NOMO-1 treated with DMSO at 0.1 percent for 48 hours (cell line): Measurements from ENCODE around the gene ANKRD9.
"Not testable (repeated sequence)": the region's sequence is repeated elsewhere in the genome, so short reads cannot be mapped to it uniquely, and the experiment has no call there.

Source experiments
- DNase-seq: peaks from one replicate; lab custom pipeline; 2025; ENCODE audit not compliant: unreplicated experiment; lab: John Stamatoyannopoulos, UW

Gene ANKRD9, protein sequence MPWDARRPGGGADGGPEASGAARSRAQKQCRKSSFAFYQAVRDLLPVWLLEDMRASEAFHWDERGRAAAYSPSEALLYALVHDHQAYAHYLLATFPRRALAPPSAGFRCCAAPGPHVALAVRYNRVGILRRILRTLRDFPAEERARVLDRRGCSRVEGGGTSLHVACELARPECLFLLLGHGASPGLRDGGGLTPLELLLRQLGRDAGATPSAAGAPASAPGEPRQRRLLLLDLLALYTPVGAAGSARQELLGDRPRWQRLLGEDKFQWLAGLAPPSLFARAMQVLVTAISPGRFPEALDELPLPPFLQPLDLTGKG

DNA sequence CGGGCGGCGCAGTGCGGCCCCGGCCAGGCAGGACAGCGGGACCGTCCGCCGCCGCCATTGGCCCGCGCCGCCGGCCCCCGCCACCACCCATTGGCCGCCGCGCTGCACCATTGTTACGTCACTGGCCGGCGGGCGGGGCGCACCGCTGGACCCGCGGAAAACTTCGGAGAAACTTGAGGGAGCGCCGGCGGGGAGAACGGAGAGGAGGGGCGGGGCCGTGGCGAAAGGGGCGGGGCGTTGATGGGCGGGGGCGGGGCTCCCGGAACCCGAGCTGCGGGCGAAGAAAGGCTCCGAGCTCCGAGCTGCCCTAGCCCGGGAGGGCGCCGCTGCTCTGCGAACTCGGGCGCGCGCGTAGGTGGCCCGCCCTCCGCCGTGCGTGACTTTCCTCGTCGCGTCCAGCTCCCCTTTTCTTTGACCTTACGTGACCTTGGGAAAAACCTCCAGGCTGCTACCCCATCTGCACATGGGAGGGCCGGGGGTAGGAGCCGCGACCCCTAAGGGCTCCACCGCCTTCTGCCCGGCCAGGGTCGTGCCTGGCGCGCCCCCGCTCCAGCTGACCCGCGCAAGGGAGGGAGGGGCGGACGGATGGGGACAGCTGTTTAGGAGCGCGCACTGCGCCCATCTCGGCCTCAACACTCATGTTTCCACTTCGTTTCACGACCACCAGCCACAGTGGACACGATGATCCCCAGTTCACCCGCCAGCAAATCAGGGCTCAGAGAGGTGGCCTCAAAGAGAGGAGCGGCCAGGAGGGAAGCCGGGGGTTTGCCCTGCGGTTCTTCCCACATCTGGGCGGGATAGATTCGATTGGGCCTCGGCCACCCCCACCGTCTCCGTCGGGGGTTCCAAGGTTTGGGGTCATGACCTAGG is at the start of gene ANKRD9:
Gene ANKRD9 (minus strand): TSS at position 31 of the 870 bp plus-strand sequence. CDS start 1,887 bp downstream, outside the sequence.
- peak; percentile 92 for DNase-seq

- DNase-seq: no peak
Measured at GRCh38 chr14:102558556-102558955, 49.0 kb upstream of the ANKRD9 start.

DNA sequence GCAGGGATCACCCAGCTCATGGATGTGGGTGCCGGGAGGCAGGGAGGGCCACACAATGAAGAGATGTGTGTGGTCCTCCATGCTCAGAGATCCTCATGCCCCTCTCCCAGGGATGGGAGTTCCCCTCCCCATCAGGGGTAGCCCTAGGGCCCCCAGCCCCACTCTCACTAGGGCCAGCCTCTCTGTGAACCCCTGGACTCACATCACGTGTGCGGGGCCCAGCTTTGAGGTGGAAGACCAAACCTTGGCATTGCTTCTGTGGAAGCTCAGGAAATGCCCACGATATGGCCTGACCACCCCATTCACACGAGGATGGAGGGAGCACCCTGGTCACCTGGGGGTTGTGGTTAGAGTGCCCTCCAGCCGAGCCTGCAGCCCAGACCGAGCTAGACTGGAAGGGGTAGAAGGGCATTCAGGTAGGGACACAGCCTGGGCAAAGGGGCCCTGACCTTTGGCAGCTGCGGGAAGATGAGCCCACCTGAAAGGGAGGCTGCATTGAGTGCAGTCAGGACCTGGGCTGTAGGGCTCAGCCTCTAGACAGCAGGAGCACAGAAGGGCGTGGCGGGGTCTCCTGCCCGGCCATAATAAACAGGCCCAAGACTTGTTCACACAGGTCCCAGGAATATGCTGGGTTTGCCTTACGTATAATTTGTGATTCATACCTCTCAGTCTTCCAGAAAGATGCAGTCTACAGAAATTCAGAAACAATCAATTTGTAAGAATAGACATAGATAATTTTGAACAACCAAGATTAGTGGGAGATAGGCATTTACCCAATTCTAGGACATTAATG is 48.1 kb upstream of the ANKRD9 start:
- no peak for DNase-seq

GRCh38 chr14:102556098-102556677 is 46.6 kb upstream of the ANKRD9 start:
- no peak for DNase-seq

GRCh38 chr14:102554821-102555819 is 45.5 kb upstream of the ANKRD9 start:
- peak; percentile 46 for DNase-seq

DNA sequence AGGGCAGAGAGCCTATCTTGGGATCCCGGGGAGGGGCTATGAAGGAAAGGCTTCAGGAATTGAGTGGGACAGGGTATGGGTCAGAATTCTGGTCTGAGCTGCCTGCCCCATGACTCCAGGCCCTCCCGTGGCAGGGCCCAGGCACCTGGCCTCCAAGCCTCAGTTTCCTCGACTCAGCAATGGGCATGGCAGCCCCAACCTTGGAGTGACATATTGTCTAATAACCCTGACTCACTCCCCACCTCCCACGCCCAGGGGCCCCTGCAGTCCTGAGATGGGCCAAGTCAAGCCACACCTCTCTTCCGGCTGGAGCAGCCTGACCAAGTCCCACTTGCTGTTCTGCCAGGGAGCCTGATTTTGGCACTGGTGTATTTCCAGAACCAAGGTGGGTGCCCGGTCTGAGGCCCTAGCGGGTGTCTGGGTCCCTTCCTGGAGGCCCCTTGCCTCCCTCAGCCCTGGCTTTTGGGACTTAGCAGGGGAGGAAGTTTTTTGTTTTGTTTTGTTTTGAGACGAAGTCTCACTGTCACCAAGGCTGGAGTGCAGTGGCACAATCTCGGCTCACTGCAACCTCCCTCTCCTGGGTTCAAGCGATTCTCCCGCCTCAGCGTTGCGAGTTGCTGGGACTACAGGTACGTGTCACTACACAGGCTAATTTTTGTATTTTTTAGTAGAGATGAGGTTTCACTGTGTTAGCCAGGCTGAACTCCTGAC is 42.6 kb upstream of the ANKRD9 start:
- DNase-seq: peak; percentile 41

DNA sequence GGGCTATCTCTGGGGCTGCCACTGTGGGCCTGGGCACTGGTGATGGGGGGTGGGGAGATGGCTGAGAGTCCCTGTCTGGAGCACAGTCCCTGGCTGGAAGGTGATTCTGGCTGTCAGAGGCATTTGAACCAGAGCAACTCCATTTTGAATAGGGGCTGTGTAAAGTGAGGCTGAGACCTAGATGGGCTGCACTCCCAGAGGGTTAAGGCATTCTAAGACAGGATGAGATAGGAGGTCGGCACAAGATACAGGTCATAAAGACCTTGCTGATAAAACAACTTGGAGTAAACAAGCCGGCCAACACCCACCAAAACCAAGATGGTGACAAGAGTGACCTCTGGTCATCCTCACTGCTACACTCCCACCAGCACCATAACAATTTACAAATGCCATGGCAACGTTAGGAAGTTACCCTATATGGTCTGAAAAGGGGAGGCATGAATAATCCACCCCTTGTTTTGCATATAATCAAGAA is 41.4 kb upstream of the ANKRD9 start:
- not testable (repeated sequence) for DNase-seq

DNA sequence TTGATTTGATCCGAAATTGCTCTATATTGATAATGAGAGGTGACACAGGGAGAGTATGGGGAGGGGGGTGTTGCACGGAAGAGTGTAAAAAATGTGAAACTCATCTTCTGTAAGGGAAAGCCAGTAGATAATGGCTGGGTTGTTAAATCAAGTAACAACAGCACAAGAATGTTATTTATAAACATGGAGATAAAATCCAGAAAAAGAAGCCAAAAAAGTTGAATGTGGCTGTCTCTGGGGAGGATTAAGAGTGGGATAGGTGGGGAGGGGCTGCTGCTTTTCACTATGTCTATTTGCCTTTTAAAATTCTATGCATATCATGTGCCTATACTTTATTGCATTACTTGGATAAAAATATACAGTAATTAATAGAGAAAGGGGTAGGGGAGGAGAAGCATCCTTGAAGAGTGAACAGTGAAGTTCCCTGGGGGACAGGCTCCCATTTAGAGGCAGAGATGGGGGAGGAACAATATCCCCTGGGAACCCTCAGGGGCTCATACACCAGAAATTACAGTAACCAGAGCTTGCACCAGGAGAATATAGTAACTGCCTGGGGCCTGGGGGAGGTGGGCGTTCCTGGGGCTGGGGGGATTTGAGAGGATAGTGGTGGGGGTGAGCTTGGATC is 39.2 kb upstream of the ANKRD9 start:
- no peak for DNase-seq

DNA sequence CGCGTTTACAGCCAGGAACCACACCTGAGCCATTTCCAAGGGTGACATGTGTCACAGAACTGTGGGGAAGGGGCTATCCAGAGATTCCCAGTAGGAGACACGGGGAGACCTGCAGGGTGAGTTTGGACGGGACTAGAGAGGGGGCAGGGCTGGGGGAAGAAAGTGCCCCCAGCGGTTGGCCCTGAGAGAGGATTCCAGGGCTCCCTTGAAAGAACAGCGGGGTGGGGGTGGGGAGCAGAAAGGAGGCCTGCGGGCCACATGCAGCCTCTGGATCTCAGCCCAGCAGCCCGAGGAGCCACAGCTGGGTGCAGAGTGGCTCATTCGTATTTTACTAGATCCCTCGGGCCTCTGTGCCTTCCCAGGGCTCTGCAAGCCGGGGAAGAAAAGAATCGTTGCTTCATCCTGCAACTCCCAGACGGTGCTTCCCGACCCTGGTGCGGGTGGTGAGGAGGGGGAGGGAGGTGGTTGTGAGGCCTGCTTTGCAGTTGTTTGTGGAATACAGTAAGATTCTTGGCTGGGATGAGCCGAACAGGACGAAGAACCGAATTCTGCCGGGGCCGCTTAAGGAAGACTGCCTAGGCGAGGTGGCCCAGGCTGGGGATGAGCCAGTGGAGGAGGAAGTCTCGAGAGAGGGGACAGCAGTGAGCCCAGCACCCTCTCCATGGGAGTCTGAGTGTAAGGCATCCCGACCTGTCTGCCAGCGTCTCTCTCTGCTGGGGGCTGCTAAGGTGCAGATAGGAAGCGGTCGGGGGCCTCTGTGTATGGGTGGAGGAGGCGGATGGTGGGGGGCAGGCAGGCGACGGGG is 36.1 kb upstream of the ANKRD9 start:
- DNase-seq: no peak

DNA sequence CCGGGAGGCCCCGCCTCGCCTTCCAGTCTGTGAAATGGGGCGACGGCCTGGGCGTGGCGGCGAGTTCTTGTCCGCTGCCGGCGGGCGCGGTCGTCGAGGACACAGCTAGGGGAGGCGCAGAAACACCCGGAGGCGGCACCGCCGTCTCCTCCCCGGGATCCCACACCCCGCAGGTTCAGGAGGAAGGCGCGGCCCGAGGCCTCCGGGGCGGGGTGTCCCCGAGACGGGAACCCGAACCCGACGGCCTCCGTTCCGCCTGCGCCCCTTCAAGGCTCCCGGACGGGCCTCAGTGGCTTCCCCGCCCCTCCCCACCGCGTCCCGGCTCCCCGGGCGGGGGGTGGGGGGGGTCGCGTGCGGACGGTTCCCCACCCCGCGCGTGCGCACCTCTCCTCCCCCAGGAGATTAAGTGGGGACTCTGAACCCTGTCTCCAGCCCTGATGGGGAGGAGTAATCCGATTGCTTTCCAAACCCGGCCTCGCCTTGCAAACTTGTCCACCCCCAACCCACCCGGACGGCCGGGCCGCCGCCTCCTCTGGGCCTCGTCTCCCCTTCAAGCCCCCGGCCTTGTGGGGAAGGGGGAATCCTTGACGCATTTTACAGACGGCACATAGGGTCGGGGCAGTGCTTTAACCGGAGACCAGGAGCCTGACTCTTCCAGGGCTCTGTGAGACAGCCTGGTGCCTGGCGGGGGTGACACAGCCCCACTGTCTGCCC is 35.3 kb upstream of the ANKRD9 start:
- DNase-seq: no peak

- no peak for DNase-seq
Measured at GRCh38 chr14:102544046-102544746, 34.6 kb upstream of the ANKRD9 start.

DNA sequence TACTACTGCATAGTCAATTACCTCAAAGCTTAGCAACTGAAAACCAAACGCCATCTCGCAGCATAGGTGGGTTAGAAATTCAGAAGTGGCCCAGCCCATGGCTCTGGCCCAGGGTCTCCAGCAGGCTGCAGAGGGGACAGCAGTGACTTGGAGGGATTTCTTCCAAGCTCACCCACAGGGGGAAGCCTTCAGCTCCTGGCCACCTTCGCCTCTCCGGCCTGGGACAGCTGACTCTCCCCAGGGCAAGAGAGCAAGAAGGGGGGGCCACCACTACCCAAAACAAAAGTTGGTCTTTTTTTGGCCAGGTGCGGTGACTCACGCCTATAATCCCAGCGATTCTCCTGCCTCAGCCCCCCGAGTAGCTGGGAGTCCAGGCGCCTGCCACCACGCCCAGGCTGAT is 32.2 kb upstream of the ANKRD9 start:
- no peak for DNase-seq

DNA sequence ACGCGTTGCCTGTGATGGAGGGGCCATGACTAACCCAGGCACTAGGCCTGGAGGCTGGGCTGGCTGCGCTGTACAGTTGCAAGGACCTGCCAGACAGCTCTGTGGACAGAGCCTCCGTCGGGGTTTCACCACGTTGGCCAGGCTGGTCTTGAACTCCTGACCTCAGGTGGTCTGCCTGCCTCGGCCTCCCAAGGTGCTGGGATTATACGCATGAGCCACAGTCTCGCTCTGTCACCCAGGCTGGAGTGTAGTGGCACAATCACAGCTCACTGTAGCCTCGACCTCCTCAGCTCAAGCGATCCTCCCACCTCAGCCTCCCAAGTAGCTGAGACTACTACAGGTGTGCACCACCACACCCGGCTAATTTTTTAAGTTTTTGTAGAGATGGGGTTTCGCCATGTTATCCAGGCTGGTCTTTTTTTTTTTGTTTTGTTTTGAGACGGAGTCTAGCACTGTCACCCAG is 31.5 kb upstream of the ANKRD9 start:
- DNase-seq: not testable (repeated sequence)

GRCh38 chr14:102540315-102541028 is 30.9 kb upstream of the ANKRD9 start:
- no peak for DNase-seq

DNA sequence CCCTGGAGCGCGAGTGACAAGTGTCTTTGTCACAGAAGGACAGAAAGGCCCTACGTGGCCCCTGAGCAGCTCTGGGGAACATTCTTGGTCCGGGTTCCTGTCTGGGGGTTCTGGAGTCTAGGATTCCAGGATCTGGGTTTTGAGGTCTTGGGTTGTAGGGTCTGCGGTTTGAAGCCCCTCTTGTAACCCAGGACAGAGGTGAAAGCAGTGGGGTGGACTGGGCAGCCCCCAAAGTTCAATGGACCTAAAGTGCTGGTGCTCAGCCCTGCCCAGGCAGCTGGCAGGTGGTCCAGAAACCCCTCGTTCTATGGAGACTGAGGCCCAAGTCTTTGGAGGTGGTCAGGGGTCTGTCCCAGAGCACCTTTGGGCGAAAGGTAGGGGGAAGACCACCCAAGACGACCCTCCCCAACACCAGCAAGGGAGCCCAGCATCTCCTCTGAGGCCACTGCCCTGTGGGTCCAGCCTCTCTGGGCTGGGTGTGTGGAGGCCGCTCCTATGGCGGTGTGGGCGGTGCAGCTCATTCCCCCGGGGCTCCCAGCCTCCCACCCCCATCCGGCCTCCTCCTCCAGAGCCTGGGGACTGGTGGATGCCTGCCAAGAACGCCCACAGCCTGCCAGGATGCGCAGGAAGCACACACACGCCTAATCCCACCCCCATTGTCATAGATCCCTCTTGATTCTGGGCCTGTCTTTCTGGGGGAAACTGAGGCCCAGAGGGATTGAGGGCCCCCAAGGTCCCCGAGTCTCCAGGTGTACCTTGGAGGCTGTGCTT is 30.2 kb upstream of the ANKRD9 start:
- no peak for DNase-seq
